NCI-H526 (cell line): ENCODE results near the gene ONECUT2.
"Not testable (repeated sequence)": the region's sequence is repeated elsewhere in the genome, so short reads cannot be mapped to it uniquely, and the experiment has no call there.

Source experiments
- DNase-seq, 2 experiments: peaks; one replicate each; lab custom pipeline; 2025; lab: John Stamatoyannopoulos, UW

The ONECUT2 gene

GRCh38 chr18:57446322-57446721 is 11.1 kb downstream of the ONECUT2 start:
- DNase-seq: peak; percentile 13 to 74

- no peak for DNase-seq
Measured at GRCh38 chr18:57447154-57447621, 12.0 kb downstream of the ONECUT2 start.

GRCh38 chr18:57455576-57456129 is 20.5 kb downstream of the ONECUT2 start:
- DNase-seq: no peak

GRCh38 chr18:57461652-57462269 is 26.6 kb downstream of the ONECUT2 start:
- DNase-seq: no peak

- no peak for DNase-seq
Measured at GRCh38 chr18:57466307-57466706, 31.1 kb downstream of the ONECUT2 start.

GRCh38 chr18:57466745-57467409 is 31.7 kb downstream of the ONECUT2 start:
- no peak for DNase-seq

- DNase-seq: no peak
Measured at GRCh38 chr18:57469884-57470283, 34.7 kb downstream of the ONECUT2 start.

- DNase-seq: no peak
Measured at GRCh38 chr18:57475408-57475807, 40.2 kb downstream of the ONECUT2 start.

- DNase-seq: no peak
Measured at GRCh38 chr18:57475903-57476302, 40.7 kb downstream of the ONECUT2 start.

- DNase-seq: no peak
Measured at GRCh38 chr18:57480733-57481132, 45.6 kb downstream of the ONECUT2 start.

GRCh38 chr18:57497372-57498294 is 62.5 kb downstream of the ONECUT2 start:
- DNase-seq: no peak

- no peak for DNase-seq
Measured at GRCh38 chr18:57498682-57499256, 63.6 kb downstream of the ONECUT2 start.

- DNase-seq: no peak
Measured at GRCh38 chr18:57502624-57503023, 67.5 kb downstream of the ONECUT2 start.

GRCh38 chr18:57505231-57505630 is 70.1 kb downstream of the ONECUT2 start:
- DNase-seq: no peak

GRCh38 chr18:57516056-57516455 is 80.9 kb downstream of the ONECUT2 start:
- DNase-seq: no peak

- DNase-seq: no peak
Measured at GRCh38 chr18:57518533-57518932, 83.4 kb downstream of the ONECUT2 start.

GRCh38 chr18:57519668-57520424 is 84.7 kb downstream of the ONECUT2 start:
- no peak for DNase-seq

- not testable (repeated sequence) for DNase-seq
Measured at GRCh38 chr18:57522348-57522747, 87.2 kb downstream of the ONECUT2 start.

GRCh38 chr18:57523171-57523956 is 88.2 kb downstream of the ONECUT2 start:
- DNase-seq: peak; percentile 39 to 74

- DNase-seq: no peak
Measured at GRCh38 chr18:57527556-57528229, 92.5 kb downstream of the ONECUT2 start.
